ENCODE data around the gene STXBP6.

GRCh38 chr14:24921903-24922302 lies 128.0 kb downstream of the STXBP6 start:
- TF ChIP-seq EZH2 (IDR thresholded peaks at IDR 0.05) = no peak
- no peak for TF ChIP-seq CTCF (IDR thresholded peaks at IDR 0.05)
- no peak for TF ChIP-seq EZH2phosphoT487 (IDR thresholded peaks at IDR 0.05)

All from neural progenitor cell (in vitro differentiated cells).